Measurements from ENCODE around the gene DUSP5. TPM values are rescaled to one million over a fixed set of nuclear protein-coding genes. Genes with fewer than 3 reads are reported as not detected.

The DUSP5 gene
- total RNA-seq, 1 donor from 2014 or later = 16.3 TPM

GRCh38 chr10:110474826-110475225 lies 22.9 kb upstream of the DUSP5 start:
- Mint-ChIP-seq H3K4me1 (ENCODE audit: unreplicated experiment) (peaks cover 13% of the 10 kb centered on the region), H3K9me3 (no peaks in the 10 kb centered on the region), H3K36me3 (no peaks in the 10 kb centered on the region), H3K27me3 (no peaks in the 10 kb centered on the region), H3K4me3 (no peak overlapping the region), H3K27ac (no peak overlapping the region)
- TF ChIP-seq CTCF (conservative IDR thresholded peaks at IDR 0.05) = no peak
- DNase-seq (ENCODE audit: extremely low spot score, unreplicated experiment) = no peak

- H3K4me3 Mint-ChIP-seq = no peak overlapping the region
- peak overlapping the region; percentile 62 for H3K27ac Mint-ChIP-seq
- no peak for DNase-seq (ENCODE audit: extremely low spot score, unreplicated experiment)
- no peak for TF ChIP-seq CTCF (conservative IDR thresholded peaks at IDR 0.05)
- peaks cover 13% of the 10 kb centered on the region for H3K4me1 Mint-ChIP-seq (ENCODE audit: unreplicated experiment)
- no peaks in the 10 kb centered on the region for H3K9me3 Mint-ChIP-seq
- no peaks in the 10 kb centered on the region for H3K27me3 Mint-ChIP-seq
- no peaks in the 10 kb centered on the region for H3K36me3 Mint-ChIP-seq
Measured at GRCh38 chr10:110475722-110476515, 21.8 kb upstream of the DUSP5 start.

GRCh38 chr10:110479710-110480109 lies 18.0 kb upstream of the DUSP5 start:
- Mint-ChIP-seq H3K4me1 (ENCODE audit: unreplicated experiment) (peaks cover 8% of the 10 kb centered on the region), H3K4me3 (no peak overlapping the region), H3K27me3 (no peaks in the 10 kb centered on the region), H3K9me3 (no peaks in the 10 kb centered on the region), H3K36me3 (no peaks in the 10 kb centered on the region), H3K27ac (no peak overlapping the region)
- DNase-seq (ENCODE audit: extremely low spot score, unreplicated experiment) = no peak
- no peak for TF ChIP-seq CTCF (conservative IDR thresholded peaks at IDR 0.05)

DNA sequence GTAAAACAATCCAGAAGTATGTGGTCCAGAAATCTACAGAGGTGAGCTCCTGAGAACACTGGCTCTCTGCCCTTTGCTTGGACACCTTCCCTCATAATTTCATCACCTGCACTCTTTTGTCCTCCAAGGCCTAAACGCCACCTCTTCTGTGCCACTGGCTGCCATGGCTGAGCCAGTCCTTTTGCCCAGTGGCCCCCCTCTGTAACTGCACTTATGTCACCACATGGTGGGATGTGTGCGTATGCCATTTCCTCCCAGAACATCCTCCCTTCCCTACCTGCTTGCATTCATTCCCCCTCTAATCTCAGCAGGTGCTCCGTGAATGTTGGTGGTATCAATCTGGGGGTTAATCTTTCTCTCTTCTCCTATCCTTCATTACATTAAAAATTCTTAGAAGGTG lies 17.3 kb upstream of the DUSP5 start:
- Mint-ChIP-seq H3K4me1 (ENCODE audit: unreplicated experiment) (peaks cover 4% of the 10 kb centered on the region), H3K4me3 (no peak overlapping the region), H3K9me3 (no peaks in the 10 kb centered on the region), H3K27me3 (no peaks in the 10 kb centered on the region), H3K36me3 (no peaks in the 10 kb centered on the region), H3K27ac (no peak overlapping the region)
- TF ChIP-seq CTCF (conservative IDR thresholded peaks at IDR 0.05) = no peak
- no peak for DNase-seq (ENCODE audit: extremely low spot score, unreplicated experiment)

- Mint-ChIP-seq H3K9me3 (no peaks in the 10 kb centered on the region), H3K27me3 (no peaks in the 10 kb centered on the region), H3K4me3 (no peak overlapping the region), H3K4me1 (ENCODE audit: unreplicated experiment) (no peaks in the 10 kb centered on the region), H3K36me3 (no peaks in the 10 kb centered on the region), H3K27ac (no peak overlapping the region)
- TF ChIP-seq CTCF (conservative IDR thresholded peaks at IDR 0.05) = no peak
- DNase-seq (ENCODE audit: extremely low spot score, unreplicated experiment) = no peak
Measured at GRCh38 chr10:110481919-110482318, 15.8 kb upstream of the DUSP5 start.
